ENCODE measurements around the gene S100A7A.

DNA sequence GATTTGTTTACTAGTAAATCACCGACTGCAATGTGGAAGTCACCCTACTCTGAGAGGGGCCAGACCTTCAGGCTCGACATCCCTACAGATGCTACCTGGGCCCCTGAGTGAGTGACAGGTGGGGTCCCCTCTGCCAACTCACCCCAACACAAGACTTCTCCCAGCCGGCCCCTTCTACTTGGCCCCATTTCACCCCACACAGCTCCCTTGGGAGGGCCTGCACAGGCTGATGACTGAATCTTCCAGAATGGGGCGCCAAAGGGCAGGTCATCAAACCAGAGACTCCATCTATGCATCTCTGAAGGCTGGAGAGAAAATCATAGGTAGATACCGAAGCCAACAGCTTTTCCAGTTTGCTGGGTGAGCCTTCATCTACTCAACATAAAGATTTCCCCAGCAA, 16.1 kb upstream of the S100A7A start:
- TF ChIP-seq, protein P1, sequence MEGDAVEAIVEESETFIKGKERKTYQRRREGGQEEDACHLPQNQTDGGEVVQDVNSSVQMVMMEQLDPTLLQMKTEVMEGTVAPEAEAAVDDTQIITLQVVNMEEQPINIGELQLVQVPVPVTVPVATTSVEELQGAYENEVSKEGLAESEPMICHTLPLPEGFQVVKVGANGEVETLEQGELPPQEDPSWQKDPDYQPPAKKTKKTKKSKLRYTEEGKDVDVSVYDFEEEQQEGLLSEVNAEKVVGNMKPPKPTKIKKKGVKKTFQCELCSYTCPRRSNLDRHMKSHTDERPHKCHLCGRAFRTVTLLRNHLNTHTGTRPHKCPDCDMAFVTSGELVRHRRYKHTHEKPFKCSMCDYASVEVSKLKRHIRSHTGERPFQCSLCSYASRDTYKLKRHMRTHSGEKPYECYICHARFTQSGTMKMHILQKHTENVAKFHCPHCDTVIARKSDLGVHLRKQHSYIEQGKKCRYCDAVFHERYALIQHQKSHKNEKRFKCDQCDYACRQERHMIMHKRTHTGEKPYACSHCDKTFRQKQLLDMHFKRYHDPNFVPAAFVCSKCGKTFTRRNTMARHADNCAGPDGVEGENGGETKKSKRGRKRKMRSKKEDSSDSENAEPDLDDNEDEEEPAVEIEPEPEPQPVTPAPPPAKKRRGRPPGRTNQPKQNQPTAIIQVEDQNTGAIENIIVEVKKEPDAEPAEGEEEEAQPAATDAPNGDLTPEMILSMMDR (conservative IDR thresholded peaks at IDR 0.05; ENCODE audit: low read depth, low read length) = 0 out of 2 replicates have a peak, but pooled peaks have one; percentile 12
- no peak for TF ChIP-seq POLR2A (IDR thresholded peaks at IDR 0.05; ENCODE audit: low read depth, low read length)
- TF ChIP-seq SMC3 (IDR thresholded peaks at IDR 0.05; ENCODE audit: low read depth, low read length) = peak; percentile 7; the same call in 1 of the 2 replicates
- no peak for TF ChIP-seq MXI1 (IDR thresholded peaks at IDR 0.05; ENCODE audit: borderline replicate concordance, low read depth, low read length)
- TF ChIP-seq NFE2L2 (IDR thresholded peaks at IDR 0.05; ENCODE audit: low read depth, low read length) = no peak
- TF ChIP-seq, protein P2, sequence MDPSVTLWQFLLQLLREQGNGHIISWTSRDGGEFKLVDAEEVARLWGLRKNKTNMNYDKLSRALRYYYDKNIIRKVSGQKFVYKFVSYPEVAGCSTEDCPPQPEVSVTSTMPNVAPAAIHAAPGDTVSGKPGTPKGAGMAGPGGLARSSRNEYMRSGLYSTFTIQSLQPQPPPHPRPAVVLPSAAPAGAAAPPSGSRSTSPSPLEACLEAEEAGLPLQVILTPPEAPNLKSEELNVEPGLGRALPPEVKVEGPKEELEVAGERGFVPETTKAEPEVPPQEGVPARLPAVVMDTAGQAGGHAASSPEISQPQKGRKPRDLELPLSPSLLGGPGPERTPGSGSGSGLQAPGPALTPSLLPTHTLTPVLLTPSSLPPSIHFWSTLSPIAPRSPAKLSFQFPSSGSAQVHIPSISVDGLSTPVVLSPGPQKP (IDR thresholded peaks at IDR 0.05; ENCODE audit: borderline replicate concordance, low read depth, low read length) = no peak
- TF ChIP-seq, protein P3, sequence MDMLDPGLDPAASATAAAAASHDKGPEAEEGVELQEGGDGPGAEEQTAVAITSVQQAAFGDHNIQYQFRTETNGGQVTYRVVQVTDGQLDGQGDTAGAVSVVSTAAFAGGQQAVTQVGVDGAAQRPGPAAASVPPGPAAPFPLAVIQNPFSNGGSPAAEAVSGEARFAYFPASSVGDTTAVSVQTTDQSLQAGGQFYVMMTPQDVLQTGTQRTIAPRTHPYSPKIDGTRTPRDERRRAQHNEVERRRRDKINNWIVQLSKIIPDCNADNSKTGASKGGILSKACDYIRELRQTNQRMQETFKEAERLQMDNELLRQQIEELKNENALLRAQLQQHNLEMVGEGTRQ (IDR thresholded peaks at IDR 0.05; ENCODE audit: low read depth, low read length) = no peak
- no peak for TF ChIP-seq MAFK (IDR thresholded peaks at IDR 0.05; ENCODE audit: low read depth, low read length)
- TF ChIP-seq RAD21 (IDR thresholded peaks at IDR 0.05; ENCODE audit: low read length) = 0 out of 2 replicates have a peak, but pooled peaks have one; percentile 11
- no peak for TF ChIP-seq CEBPB (IDR thresholded peaks at IDR 0.05; ENCODE audit: low read depth, low read length)

Data from IMR-90 (cell line).